ENCODE measurements around the gene XPO1.

DNA sequence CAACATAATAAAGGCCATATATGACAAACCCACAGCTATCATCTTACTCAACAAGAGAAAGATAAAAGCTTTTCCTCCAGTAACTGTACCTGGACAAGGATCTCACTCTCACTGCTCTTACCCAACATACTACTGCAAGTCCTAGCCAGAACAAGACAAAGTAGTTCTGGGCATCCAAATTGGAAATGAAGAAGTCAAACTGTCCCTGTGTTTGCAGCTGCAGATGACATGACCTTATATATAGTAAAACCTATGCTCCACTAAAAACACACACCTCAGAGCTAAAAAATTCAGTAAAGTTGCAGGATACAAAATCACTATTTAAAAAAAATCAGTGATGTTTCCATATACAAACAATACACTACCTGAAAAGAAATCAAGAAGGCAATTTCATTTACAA lies 99.5 kb downstream of the XPO1 start:
- TF ChIP-seq CTCF (conservative IDR thresholded peaks at IDR 0.05 in 1 of 2, IDR thresholded peaks at IDR 0.05 in 1 of 2; ENCODE audit: low read depth in 1 of 2, low read length in 2 of 2) (no peak), EZH2 (IDR thresholded peaks at IDR 0.05; ENCODE audit: low read length, missing control alignments) (no peak)

Measured in fibroblast of lung (primary cell).